ENCODE results near the gene RELT.

Gene RELT

GRCh38 chr11:73330569-73331093, 45.6 kb upstream of the RELT start:
- TF ChIP-seq EZH2 (optimal IDR thresholded peaks at IDR 0.05; ENCODE audit: low read depth, low read length) (no peak), EZH2phosphoT487 (IDR thresholded peaks at IDR 0.05; ENCODE audit: low read length) (no peak), CTCF (IDR thresholded peaks at IDR 0.05; ENCODE audit: low read length) (no peak; the same call in 1 of the 2 replicates)
- DNase-seq = no peak
- Histone ChIP-seq H3K9me2 (replicated peaks; ENCODE audit: insufficient read depth, low read length) (no peaks in the 10 kb centered on the region), H2AFZ (ENCODE audit: low read length) (no peak overlapping the region), H3F3A (ENCODE audit: insufficient read depth, low read length) (no peaks in the 10 kb centered on the region), H3K4me1 (ENCODE audit: low read length) (peaks cover 8% of the 10 kb centered on the region; the same call in 1 of the 2 replicates), H3K4me3 (ENCODE audit: low read length) (no peak overlapping the region), H3K36me3 (replicated peaks; ENCODE audit: insufficient read depth, low read length) (no peaks in the 10 kb centered on the region), H3K9me3 (replicated peaks; ENCODE audit: insufficient read depth, low read length) (no peaks in the 10 kb centered on the region), H3K79me2 (ENCODE audit: low read length) (no peaks in the 10 kb centered on the region), H3K27me3 (replicated peaks; ENCODE audit: insufficient read depth, low read length) (no peaks in the 10 kb centered on the region), H3K9ac (ENCODE audit: low read length) (no peak overlapping the region), H3K4me2 (ENCODE audit: low read depth, low read length) (no peak overlapping the region), H3K27ac (ENCODE audit: low read length) (no peak overlapping the region), H4K20me1 (ENCODE audit: insufficient read depth, low read length) (no peaks in the 10 kb centered on the region)

GRCh38 chr11:73331138-73331916, 44.9 kb upstream of the RELT start:
- Histone ChIP-seq H3K9me2 (replicated peaks; ENCODE audit: insufficient read depth, low read length) (no peaks in the 10 kb centered on the region), H3K9me3 (replicated peaks; ENCODE audit: insufficient read depth, low read length) (no peaks in the 10 kb centered on the region), H3K4me2 (ENCODE audit: low read depth, low read length) (no peak overlapping the region), H3K27ac (ENCODE audit: low read length) (no peak overlapping the region), H3K4me3 (ENCODE audit: low read length) (no peak overlapping the region), H4K20me1 (ENCODE audit: insufficient read depth, low read length) (no peaks in the 10 kb centered on the region), H3K4me1 (ENCODE audit: low read length) (peaks cover 8% of the 10 kb centered on the region; the same call in 1 of the 2 replicates), H3K79me2 (ENCODE audit: low read length) (no peaks in the 10 kb centered on the region), H3K27me3 (replicated peaks; ENCODE audit: insufficient read depth, low read length) (no peaks in the 10 kb centered on the region), H3K9ac (ENCODE audit: low read length) (no peak overlapping the region), H3K36me3 (replicated peaks; ENCODE audit: insufficient read depth, low read length) (no peaks in the 10 kb centered on the region), H2AFZ (ENCODE audit: low read length) (no peak overlapping the region), H3F3A (ENCODE audit: insufficient read depth, low read length) (no peaks in the 10 kb centered on the region)
- DNase-seq = no peak
- TF ChIP-seq EZH2phosphoT487 (IDR thresholded peaks at IDR 0.05; ENCODE audit: low read length) (no peak), EZH2 (optimal IDR thresholded peaks at IDR 0.05; ENCODE audit: low read depth, low read length) (no peak), CTCF (IDR thresholded peaks at IDR 0.05; ENCODE audit: low read length) (no peak)

- Histone ChIP-seq H3K9ac (ENCODE audit: low read length) (no peak overlapping the region), H2AFZ (ENCODE audit: low read length) (no peak overlapping the region), H3K79me2 (ENCODE audit: low read length) (no peaks in the 10 kb centered on the region), H3F3A (ENCODE audit: insufficient read depth, low read length) (no peaks in the 10 kb centered on the region), H3K9me2 (replicated peaks; ENCODE audit: insufficient read depth, low read length) (no peaks in the 10 kb centered on the region), H4K20me1 (ENCODE audit: insufficient read depth, low read length) (no peaks in the 10 kb centered on the region), H3K36me3 (replicated peaks; ENCODE audit: insufficient read depth, low read length) (no peaks in the 10 kb centered on the region), H3K9me3 (replicated peaks; ENCODE audit: insufficient read depth, low read length) (no peaks in the 10 kb centered on the region), H3K4me2 (ENCODE audit: low read depth, low read length) (no peak overlapping the region), H3K4me1 (ENCODE audit: low read length) (no peaks in the 10 kb centered on the region), H3K27ac (ENCODE audit: low read length) (no peak overlapping the region), H3K27me3 (replicated peaks; ENCODE audit: insufficient read depth, low read length) (no peaks in the 10 kb centered on the region), H3K4me3 (ENCODE audit: low read length) (no peak overlapping the region)
- TF ChIP-seq EZH2 (optimal IDR thresholded peaks at IDR 0.05; ENCODE audit: low read depth, low read length) = no peak
- TF ChIP-seq CTCF (IDR thresholded peaks at IDR 0.05; ENCODE audit: low read length) = no peak
- TF ChIP-seq EZH2phosphoT487 (IDR thresholded peaks at IDR 0.05; ENCODE audit: low read length) = no peak
- no peak for DNase-seq
Measured at GRCh38 chr11:73333173-73333572, 43.0 kb upstream of the RELT start.

All from MM.1S (cell line).